ENCODE data around the gene NFYC.
A peak's percentile ranks its signal among the peaks of the same experiment; 100 is the strongest.

NFYC gene

DNA sequence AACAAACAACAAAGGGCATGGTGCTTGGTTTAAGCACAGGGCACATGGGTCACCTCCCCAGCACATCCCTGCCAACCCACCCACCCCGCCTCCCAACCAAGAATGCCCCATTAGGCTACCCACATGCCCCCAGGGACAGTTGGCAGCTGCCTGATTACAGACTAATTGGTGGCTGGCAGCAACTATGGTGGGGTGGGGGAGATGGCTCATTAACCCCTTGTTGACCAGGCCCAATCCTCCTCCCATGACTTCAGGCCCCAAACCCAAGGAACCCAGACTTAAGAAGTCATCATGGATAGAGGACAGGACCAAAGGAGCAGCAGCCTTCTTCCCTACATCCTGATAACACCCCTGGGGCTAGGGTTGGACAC, 27.4 kb upstream of the NFYC start:
- no peak overlapping the region for H3K4me3 ChIP-seq (replicated peaks in 1 of 2; ENCODE audit: low read depth in 2 of 2, low read length in 2 of 2)
- no peak for DNase-seq (ENCODE audit: low read depth in 2 of 2)
- TF ChIP-seq, protein P1, sequence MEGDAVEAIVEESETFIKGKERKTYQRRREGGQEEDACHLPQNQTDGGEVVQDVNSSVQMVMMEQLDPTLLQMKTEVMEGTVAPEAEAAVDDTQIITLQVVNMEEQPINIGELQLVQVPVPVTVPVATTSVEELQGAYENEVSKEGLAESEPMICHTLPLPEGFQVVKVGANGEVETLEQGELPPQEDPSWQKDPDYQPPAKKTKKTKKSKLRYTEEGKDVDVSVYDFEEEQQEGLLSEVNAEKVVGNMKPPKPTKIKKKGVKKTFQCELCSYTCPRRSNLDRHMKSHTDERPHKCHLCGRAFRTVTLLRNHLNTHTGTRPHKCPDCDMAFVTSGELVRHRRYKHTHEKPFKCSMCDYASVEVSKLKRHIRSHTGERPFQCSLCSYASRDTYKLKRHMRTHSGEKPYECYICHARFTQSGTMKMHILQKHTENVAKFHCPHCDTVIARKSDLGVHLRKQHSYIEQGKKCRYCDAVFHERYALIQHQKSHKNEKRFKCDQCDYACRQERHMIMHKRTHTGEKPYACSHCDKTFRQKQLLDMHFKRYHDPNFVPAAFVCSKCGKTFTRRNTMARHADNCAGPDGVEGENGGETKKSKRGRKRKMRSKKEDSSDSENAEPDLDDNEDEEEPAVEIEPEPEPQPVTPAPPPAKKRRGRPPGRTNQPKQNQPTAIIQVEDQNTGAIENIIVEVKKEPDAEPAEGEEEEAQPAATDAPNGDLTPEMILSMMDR (IDR thresholded peaks at IDR 0.05; ENCODE audit: low read depth, low read length): no peak

DNA sequence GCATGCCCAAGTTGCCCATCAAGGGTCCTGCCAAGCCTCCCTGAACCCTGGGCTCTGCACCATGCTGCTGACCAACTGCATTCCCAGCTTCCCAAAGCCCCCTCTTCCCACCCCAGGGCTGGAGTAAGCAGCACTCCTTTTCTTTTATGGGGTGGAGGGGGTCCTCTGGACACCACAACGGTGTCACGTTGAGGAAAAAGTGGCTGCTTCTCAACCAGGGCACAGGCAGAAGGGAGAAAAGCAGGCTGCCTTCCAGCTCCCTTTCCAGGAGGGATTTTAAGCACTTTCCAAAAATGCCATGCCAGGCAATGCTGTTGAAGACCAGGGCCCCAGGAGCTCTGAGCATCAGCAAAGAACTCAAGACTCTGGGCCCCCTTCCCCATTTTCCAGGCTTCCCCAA, 26.7 kb upstream of the NFYC start:
- no peak for DNase-seq (ENCODE audit: low read depth in 2 of 2)
- H3K4me3 ChIP-seq (replicated peaks in 1 of 2; ENCODE audit: low read depth in 2 of 2, low read length in 2 of 2): no peak overlapping the region
- TF ChIP-seq, protein P1 (IDR thresholded peaks at IDR 0.05; ENCODE audit: low read depth, low read length): no peak

DNA sequence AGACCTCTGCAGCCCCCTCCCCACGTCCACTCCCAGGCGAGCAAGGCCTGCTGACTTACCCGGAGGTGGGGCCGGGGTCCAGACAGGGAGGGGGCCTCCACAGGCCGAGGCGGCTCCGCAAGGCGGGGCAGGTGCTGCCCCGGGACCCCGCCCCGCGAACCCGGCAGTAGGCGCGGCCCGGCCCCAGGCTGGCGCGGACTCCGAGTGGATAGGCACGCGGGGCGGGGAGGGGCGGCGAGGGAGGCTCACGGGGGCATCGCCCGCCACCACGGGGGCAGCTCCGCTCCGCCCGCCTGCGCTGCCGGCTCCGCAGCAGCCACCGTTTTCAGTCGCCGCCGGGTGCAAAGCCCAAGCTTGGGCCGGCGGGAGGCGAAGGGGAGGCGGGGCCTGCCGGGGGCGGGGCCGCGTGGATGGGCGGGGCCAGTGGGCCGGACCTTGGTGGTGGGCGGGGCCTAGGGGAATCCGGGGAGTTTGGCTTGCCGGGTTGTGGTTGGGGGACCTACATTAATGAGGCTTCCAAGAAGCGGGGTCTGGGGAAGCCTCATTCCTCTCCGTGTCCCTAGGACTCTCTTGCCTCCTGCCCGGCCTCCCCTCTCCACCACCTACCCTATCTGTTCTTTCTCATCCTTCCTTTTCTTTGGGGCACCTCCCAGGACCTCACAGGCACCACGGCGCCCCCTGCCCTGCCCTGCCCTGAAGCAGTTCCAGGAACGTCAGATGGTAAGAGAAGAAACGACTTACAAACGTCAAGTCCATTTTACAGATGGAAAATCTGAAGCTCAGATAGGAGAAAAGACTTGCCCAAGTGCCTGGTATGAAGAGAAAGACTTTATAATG, 26.0 kb upstream of the NFYC start, which contains the start of gene RIMS3:
RIMS3 (minus strand) TSS at position 348 of the 837 bp plus-strand sequence. CDS start 23,757 bp downstream, outside the sequence.
- peak; percentile 34 to 46 for DNase-seq (ENCODE audit: low read depth in 2 of 2)
- TF ChIP-seq, protein P1 (IDR thresholded peaks at IDR 0.05; ENCODE audit: low read depth, low read length): no peak
- peak within 1 kb of the TSS in 1 of 2 donors; percentile 42 for H3K4me3 ChIP-seq (replicated peaks in 1 of 2; ENCODE audit: low read depth in 2 of 2, low read length in 2 of 2)

DNA sequence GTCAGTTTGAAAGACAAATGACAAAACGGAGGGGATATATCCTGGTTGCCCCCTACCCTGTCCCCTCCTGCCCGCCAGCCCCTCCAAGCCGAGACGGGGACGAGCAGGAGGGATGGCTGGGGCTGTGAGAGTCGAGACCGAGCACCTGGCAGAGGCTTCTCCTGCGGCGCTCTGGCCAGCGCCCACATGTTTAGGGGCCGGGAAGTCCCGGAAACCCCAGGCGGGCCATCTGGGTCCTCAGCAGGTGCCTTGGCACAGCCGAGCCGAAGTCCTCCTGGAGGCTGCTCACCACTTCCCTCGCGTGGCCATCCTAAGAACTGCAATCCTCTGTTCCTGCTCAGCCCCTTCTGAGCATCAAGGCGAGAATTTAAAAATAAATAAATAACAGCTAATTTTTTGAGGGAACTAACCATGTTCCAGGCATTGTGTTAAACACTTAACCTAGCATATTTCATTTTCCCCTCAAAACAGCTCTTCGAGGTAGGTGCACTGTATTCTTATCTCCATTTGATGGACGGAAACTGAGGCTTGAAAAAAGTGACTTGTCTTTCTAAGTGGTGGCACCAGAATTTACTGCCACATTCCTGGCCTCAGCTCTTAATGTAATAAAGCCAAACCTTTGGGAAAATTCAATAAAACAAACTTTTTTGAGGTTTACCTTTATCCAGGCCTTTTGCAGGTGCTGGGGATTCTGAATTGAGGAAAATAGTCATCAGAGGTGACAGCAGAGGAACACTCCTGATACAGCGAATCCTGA, 22.6 kb upstream of the NFYC start:
- peak; percentile 74 to 77 for DNase-seq (ENCODE audit: low read depth in 2 of 2)
- TF ChIP-seq, protein P1 (IDR thresholded peaks at IDR 0.05; ENCODE audit: low read depth, low read length): peak; percentile 97
- H3K4me3 ChIP-seq (replicated peaks in 1 of 2; ENCODE audit: low read depth in 2 of 2, low read length in 2 of 2): no peak overlapping the region

- no peak for DNase-seq (ENCODE audit: low read depth in 2 of 2)
- TF ChIP-seq, protein P1 (IDR thresholded peaks at IDR 0.05; ENCODE audit: low read depth, low read length): no peak
- H3K4me3 ChIP-seq (replicated peaks in 1 of 2; ENCODE audit: low read depth in 2 of 2, low read length in 2 of 2): no peak overlapping the region
Observed at GRCh38 chr1:40673452-40673851, 18.1 kb upstream of the NFYC start.

DNA sequence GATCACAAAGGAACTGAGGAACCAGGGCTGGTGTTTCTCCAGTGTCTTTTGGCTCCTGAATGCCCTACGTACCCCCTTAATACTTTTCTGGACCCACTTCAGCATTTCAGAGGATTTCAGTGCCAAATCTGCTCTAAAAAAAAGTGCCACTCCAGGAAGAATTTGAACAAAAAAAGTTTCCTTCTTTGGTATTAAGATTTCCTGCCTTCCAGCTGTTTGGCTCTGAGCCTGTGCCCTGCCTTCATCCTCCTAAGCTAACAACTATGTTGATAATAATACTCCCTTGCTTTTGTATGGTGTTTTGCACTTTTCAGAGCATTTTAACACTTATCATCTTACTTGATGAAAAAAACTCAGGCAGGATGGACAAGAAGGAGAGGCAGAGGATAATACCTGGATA, 15.0 kb upstream of the NFYC start:
- DNase-seq (ENCODE audit: low read depth in 2 of 2): peak in 1 of 2 donors; percentile 32
- no peak overlapping the region for H3K4me3 ChIP-seq (replicated peaks in 1 of 2; ENCODE audit: low read depth in 2 of 2, low read length in 2 of 2)
- TF ChIP-seq, protein P1 (IDR thresholded peaks at IDR 0.05; ENCODE audit: low read depth, low read length): no peak
